Endothelial cell (in vitro differentiated cells): ENCODE results near the gene NOTCH1. TPM values are rescaled to one million over a fixed set of nuclear protein-coding genes. Genes with fewer than 3 reads are reported as not detected.

Source experiments
- DNase-seq: peaks from one replicate; pipeline ENCODE4 v3.0.0; 2021; ENCODE audit warnings: low spot score
- H3K27ac Mint-ChIP-seq: one replicate; pipeline ENCODE4 v1.8.0; 2021; ENCODE audit warnings: mixed read lengths, inconsistent platforms; ENCODE audit not compliant: unreplicated experiment
- H3K27me3 Mint-ChIP-seq: one replicate; pipeline ENCODE4 v1.8.0; 2021; ENCODE audit warnings: mild to moderate bottlenecking, moderate library complexity, mixed read lengths, inconsistent platforms; ENCODE audit not compliant: unreplicated experiment
- H3K36me3 Mint-ChIP-seq: one replicate; pipeline ENCODE4 v1.8.0; 2021; ENCODE audit warnings: mild to moderate bottlenecking, low read depth, mixed read lengths, inconsistent platforms; ENCODE audit not compliant: unreplicated experiment
- H3K4me1 Mint-ChIP-seq: one replicate; pipeline ENCODE4 v1.8.0; 2021; ENCODE audit warnings: mild to moderate bottlenecking, mixed read lengths, inconsistent platforms; ENCODE audit not compliant: unreplicated experiment
- H3K4me3 Mint-ChIP-seq: one replicate; pipeline ENCODE4 v1.8.0; 2021; ENCODE audit warnings: mild to moderate bottlenecking, mixed read lengths, inconsistent platforms; ENCODE audit not compliant: unreplicated experiment
- H3K9me3 Mint-ChIP-seq: one replicate; pipeline ENCODE4 v1.8.0; 2021; ENCODE audit warnings: mixed read lengths, inconsistent platforms; ENCODE audit not compliant: unreplicated experiment
- total RNA-seq: library from RNA; stranded (reverse); fragmentation: NEBNext Ultra II Directional; extraction: Animal tissue kit (Norgen Biotek cat#: 25700); gene quantifications from one replicate; pipeline ENCODE4 v1.2.1, GENCODE V29; 2021; ENCODE audit not compliant: unreplicated experiment
- TF ChIP-seq, protein P1 (sequence below): fragments of 200-600 bp; sonication (generic); IDR thresholded peaks from one replicate; pipeline ENCODE4 v1.5.0; 2021; ENCODE audit warnings: antibody characterized with exemption; ENCODE audit not compliant: unreplicated experiment

NOTCH1 gene
- total RNA-seq, 1 donor from 2014 or later, result 312 TPM

GRCh38 chr9:136505406-136506403, 40.1 kb downstream of the NOTCH1 start:
- TF ChIP-seq, protein P1, sequence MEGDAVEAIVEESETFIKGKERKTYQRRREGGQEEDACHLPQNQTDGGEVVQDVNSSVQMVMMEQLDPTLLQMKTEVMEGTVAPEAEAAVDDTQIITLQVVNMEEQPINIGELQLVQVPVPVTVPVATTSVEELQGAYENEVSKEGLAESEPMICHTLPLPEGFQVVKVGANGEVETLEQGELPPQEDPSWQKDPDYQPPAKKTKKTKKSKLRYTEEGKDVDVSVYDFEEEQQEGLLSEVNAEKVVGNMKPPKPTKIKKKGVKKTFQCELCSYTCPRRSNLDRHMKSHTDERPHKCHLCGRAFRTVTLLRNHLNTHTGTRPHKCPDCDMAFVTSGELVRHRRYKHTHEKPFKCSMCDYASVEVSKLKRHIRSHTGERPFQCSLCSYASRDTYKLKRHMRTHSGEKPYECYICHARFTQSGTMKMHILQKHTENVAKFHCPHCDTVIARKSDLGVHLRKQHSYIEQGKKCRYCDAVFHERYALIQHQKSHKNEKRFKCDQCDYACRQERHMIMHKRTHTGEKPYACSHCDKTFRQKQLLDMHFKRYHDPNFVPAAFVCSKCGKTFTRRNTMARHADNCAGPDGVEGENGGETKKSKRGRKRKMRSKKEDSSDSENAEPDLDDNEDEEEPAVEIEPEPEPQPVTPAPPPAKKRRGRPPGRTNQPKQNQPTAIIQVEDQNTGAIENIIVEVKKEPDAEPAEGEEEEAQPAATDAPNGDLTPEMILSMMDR, result no peak
- no peaks in the 10 kb centered on the region for H3K9me3 Mint-ChIP-seq
- H3K36me3 Mint-ChIP-seq, result peaks cover 22% of the 10 kb centered on the region
- H3K4me1 Mint-ChIP-seq, result peaks cover 4% of the 10 kb centered on the region
- no peak overlapping the region for H3K27ac Mint-ChIP-seq
- DNase-seq, result no peak
- H3K27me3 Mint-ChIP-seq, result peaks cover 22% of the 10 kb centered on the region
- peak overlapping the region; percentile 47 for H3K4me3 Mint-ChIP-seq

GRCh38 chr9:136504512-136505348, 41.1 kb downstream of the NOTCH1 start:
- no peak for DNase-seq

DNA sequence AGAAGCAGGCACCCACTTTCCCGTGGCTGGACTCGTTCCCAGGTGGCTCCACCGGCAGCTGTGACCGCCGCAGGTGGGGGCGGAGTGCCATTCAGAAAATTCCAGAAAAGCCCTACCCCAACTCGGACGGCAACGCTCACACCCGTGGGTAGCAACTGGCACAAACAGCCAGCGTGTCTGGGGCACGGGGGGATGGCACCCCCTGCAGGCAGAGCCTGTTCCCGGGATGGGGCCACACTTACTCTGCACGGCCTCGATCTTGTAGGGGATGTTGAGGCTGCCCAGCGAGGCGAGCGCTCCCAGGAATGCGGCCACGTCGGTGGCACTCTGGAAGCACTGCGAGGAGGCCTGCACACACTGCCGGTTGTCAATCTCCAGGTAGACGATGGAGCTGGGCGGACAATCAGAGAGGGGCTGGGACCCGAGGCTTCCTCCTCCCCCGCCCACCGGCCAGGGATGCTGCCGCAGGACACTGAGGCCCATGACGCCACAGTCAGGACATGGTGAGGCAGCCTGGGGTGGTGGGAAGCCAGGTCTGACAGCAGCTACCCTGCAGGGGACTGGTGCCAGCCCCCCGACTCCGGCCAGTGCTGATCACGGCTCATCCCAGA, 42.8 kb downstream of the NOTCH1 start:
- H3K9me3 Mint-ChIP-seq, result no peaks in the 10 kb centered on the region
- peak overlapping the region; percentile 85 for H3K4me3 Mint-ChIP-seq
- DNase-seq, result no peak

More at GRCh38 chr9:136504512-136505348, 41.1 kb downstream of the NOTCH1 start:
- Mint-ChIP-seq H3K9me3 (no peaks in the 10 kb centered on the region), H3K36me3 (peaks cover 23% of the 10 kb centered on the region), H3K27me3 (peaks cover 21% of the 10 kb centered on the region), H3K4me3 (no peak overlapping the region), H3K4me1 (peaks cover 4% of the 10 kb centered on the region), H3K27ac (peak overlapping the region; percentile 48)
- TF ChIP-seq, protein P1, result no peak

GRCh38 chr9:136502196-136502595, 43.7 kb downstream of the NOTCH1 start:
- Mint-ChIP-seq H3K27ac (no peak overlapping the region), H3K4me1 (peaks cover 4% of the 10 kb centered on the region), H3K27me3 (peaks cover 22% of the 10 kb centered on the region), H3K36me3 (peaks cover 23% of the 10 kb centered on the region), H3K9me3 (no peaks in the 10 kb centered on the region), H3K4me3 (peak overlapping the region; percentile 85)
- TF ChIP-seq, protein P1, result no peak
- no peak for DNase-seq

More for the DNA sequence above, 42.8 kb downstream of the NOTCH1 start:
- Mint-ChIP-seq H3K27ac (no peak overlapping the region), H3K27me3 (peaks cover 22% of the 10 kb centered on the region), H3K4me1 (peaks cover 4% of the 10 kb centered on the region), H3K36me3 (peaks cover 23% of the 10 kb centered on the region)
- TF ChIP-seq, protein P1, result no peak
